Gastrocnemius medialis (tissue), 4 donors: ENCODE measurements around the gene TMEM119.

Experiments used
- CTCF ChIP-seq, 5 experiments: fragments of 450-650 bp in 3 of 5; fragments of 200-600 bp in 2 of 5; sonication (generic) in 2 of 5; IDR thresholded peaks in 4 of 5; conservative IDR thresholded peaks in 1 of 5; 1 replicate in 4 of 5; 2 replicates in 1 of 5; pipeline ENCODE4 v1.5.1; 2016 to 2019; ENCODE audit warnings: antibody characterized with exemption in 5 of 5, mild to moderate bottlenecking in 3 of 5, moderate library complexity in 3 of 5
- POLR2A ChIP-seq, 2 donors: fragments of 450-650 bp; IDR thresholded peaks; one replicate each; pipeline ENCODE4 v1.6.1; 2017; ENCODE audit warnings: antibody characterized with exemption in 2 of 2, mild to moderate bottlenecking in 2 of 2, moderate library complexity in 2 of 2

- TF ChIP-seq CTCF (IDR thresholded peaks at IDR 0.05 in 4 of 5, conservative IDR thresholded peaks at IDR 0.05 in 1 of 5) (no peak), POLR2A (IDR thresholded peaks at IDR 0.05) (no peak)
Measured at GRCh38 chr12:108561852-108562347, 36.0 kb downstream of the TMEM119 start.
